GM12873 (cell line): ENCODE measurements around the gene NTM.

Source experiments
- CTCF ChIP-seq: IDR thresholded peaks from 2 replicates; pipeline ENCODE4 v1.5.1; 2012; ENCODE audit warnings: low read depth, mild to moderate bottlenecking, moderate library complexity, low read length, control low read depth; ENCODE audit not compliant: insufficient read depth; ENCODE audit errors: missing control alignments

NTM gene

GRCh38 chr11:131894615-131895544, 524.5 kb downstream of the NTM start:
- TF ChIP-seq CTCF: no peak

- TF ChIP-seq CTCF: no peak
Measured at GRCh38 chr11:131895865-131896264, 525.5 kb downstream of the NTM start.

- no peak for TF ChIP-seq CTCF
Measured at GRCh38 chr11:131896978-131897615, 526.7 kb downstream of the NTM start.

GRCh38 chr11:131897956-131898355, 527.5 kb downstream of the NTM start:
- TF ChIP-seq CTCF: no peak

- TF ChIP-seq CTCF: no peak
Measured at GRCh38 chr11:131898949-131899348, 528.5 kb downstream of the NTM start.

GRCh38 chr11:131899950-131900580, 529.6 kb downstream of the NTM start:
- TF ChIP-seq CTCF: no peak

GRCh38 chr11:131902421-131902820, 532.0 kb downstream of the NTM start:
- TF ChIP-seq CTCF: no peak
